B cell (primary cell): ENCODE results near the gene ABCG2. TPM values are rescaled to one million over a fixed set of nuclear protein-coding genes. Genes with fewer than 3 reads are reported as not detected.
"Not testable (repeated sequence)": the region's sequence is repeated elsewhere in the genome, so short reads cannot be mapped to it uniquely, and the experiment has no call there.

Experiments
- ATAC-seq: fragments of 200-7000 bp; cut with Tn5 transposase; one replicate; pipeline ENCODE4 v1.10.0; 2021; ENCODE audit warnings: low read depth, mild to moderate bottlenecking, moderate number of reproducible peaks, moderate library complexity
- CTCF ChIA-PET: fragments of 350-600 bp; sonication (Branson Sonifier 250); formaldehyde crosslinking; loops from one replicate; lab custom pipeline; 2021; ENCODE audit warnings: antibody characterized with exemption, inconsistent platforms; lab: Charles Lee
- POLR2A ChIA-PET: fragments of 350-600 bp; sonication (Branson Sonifier 250); formaldehyde crosslinking; loops from one replicate; lab custom pipeline; 2021; ENCODE audit warnings: antibody characterized with exemption; lab: Charles Lee
- DNase-seq: peaks from one replicate; pipeline ENCODE4 v3.0.0; 2013
- H2AFZ ChIP-seq: 2 replicates; pipeline ENCODE4 v1.6.1; 2012; ENCODE audit warnings: mild to moderate bottlenecking, low read depth, low read length; ENCODE audit not compliant: insufficient read depth, poor library complexity, severe bottlenecking
- H3K27ac ChIP-seq, 2 donors: 1 replicate in 1 of 2; 2 replicates in 1 of 2; pipeline ENCODE4 v1.5.1; 2012 to 2013; ENCODE audit warnings: low read length in 2 of 2, mild to moderate bottlenecking in 2 of 2, moderate library complexity in 1 of 2
- H3K27me3 ChIP-seq, 4 experiments: fragments of 200-600 bp in 1 of 4; sonication (generic) in 1 of 4; replicated peaks in 1 of 4; 1 replicate in 2 of 4; 2 replicates in 2 of 4; pipeline versions ENCODE4 v1.6.1 to v1.7.0; 2013 to 2016; ENCODE audit warnings: low read length in 3 of 4, mild to moderate bottlenecking in 2 of 4, mixed read lengths in 1 of 4, moderate library complexity in 1 of 4; ENCODE audit not compliant: insufficient read depth in 4 of 4, control insufficient read depth in 3 of 4; ENCODE audit errors: control extremely low read depth in 1 of 4
- H3K36me3 ChIP-seq, 2 experiments: replicated peaks in 1 of 2; 1 replicate in 1 of 2; 2 replicates in 1 of 2; pipeline versions ENCODE4 v1.6.1 to v1.7.1; 2013; ENCODE audit warnings: low read length in 1 of 2; ENCODE audit not compliant: insufficient read depth in 2 of 2, control insufficient read depth in 1 of 2; ENCODE audit errors: control extremely low read depth in 1 of 2, extremely low read depth in 1 of 2
- H3K4me1 ChIP-seq, 2 donors: fragments of 200-600 bp in 1 of 2; sonication (generic) in 1 of 2; 1 replicate in 1 of 2; 2 replicates in 1 of 2; pipeline versions ENCODE4 v1.5.1 to v1.6.1; 2013 to 2017; ENCODE audit warnings: low read length in 2 of 2; ENCODE audit not compliant: control insufficient read depth in 2 of 2, insufficient read depth in 2 of 2
- H3K4me2 ChIP-seq: replicated peaks from 2 replicates; pipeline ENCODE3; 2012; ENCODE audit warnings: mild to moderate bottlenecking, low read depth, low read length; ENCODE audit not compliant: poor library complexity, severe bottlenecking
- H3K4me3 ChIP-seq, 5 experiments: fragments of 200-600 bp in 1 of 5; sonication (generic) in 1 of 5; 1 replicate in 3 of 5; 2 replicates in 2 of 5; pipeline versions ENCODE4 v1.5.1 to v1.7.0; 2011 to 2016; ENCODE audit warnings: low read length in 4 of 5, mild to moderate bottlenecking in 4 of 5, low read depth in 2 of 5, control low read depth in 1 of 5, moderate library complexity in 1 of 5; ENCODE audit not compliant: insufficient read depth in 1 of 5; ENCODE audit errors: control extremely low read depth in 1 of 5, extremely low read depth in 1 of 5
- H3K79me2 ChIP-seq: fragments of 200-600 bp; sonication (generic); one replicate; pipeline ENCODE4 v1.6.0; 2016; ENCODE audit warnings: low read length; ENCODE audit not compliant: control insufficient read depth, insufficient read depth
- H3K9ac ChIP-seq: fragments of 200-600 bp; sonication (generic); 2 replicates; pipeline ENCODE4 v1.6.1; 2017; ENCODE audit warnings: mild to moderate bottlenecking, low read length, moderate library complexity
- H3K9me3 ChIP-seq, 3 donors: one replicate each; pipeline versions ENCODE4 v1.6.1 to v1.7.1; 2013; ENCODE audit warnings: low read length in 2 of 3; ENCODE audit not compliant: control insufficient read depth in 2 of 3, insufficient read depth in 1 of 3; ENCODE audit errors: control extremely low read depth in 1 of 3
- H4K20me1 ChIP-seq: 2 replicates; pipeline ENCODE4 v1.6.0; 2012; ENCODE audit warnings: mild to moderate bottlenecking, low read length; ENCODE audit not compliant: insufficient read depth, control insufficient read depth, poor library complexity, severe bottlenecking
- H3K27ac Mint-ChIP-seq: one replicate; pipeline ENCODE4 v1.8.0; 2021; ENCODE audit warnings: mixed read lengths
- H3K27me3 Mint-ChIP-seq: one replicate; pipeline ENCODE4 v1.8.0; 2021; ENCODE audit warnings: mixed read lengths
- H3K4me1 Mint-ChIP-seq: one replicate; pipeline ENCODE4 v1.8.0; 2021; ENCODE audit warnings: mixed read lengths
- H3K4me3 Mint-ChIP-seq: one replicate; pipeline ENCODE4 v1.8.0; 2021; ENCODE audit warnings: mixed read lengths
- H3K9me3 Mint-ChIP-seq: one replicate; pipeline ENCODE4 v1.8.0; 2022; ENCODE audit warnings: mixed read lengths; ENCODE audit not compliant: insufficient read depth
- EZH2 ChIP-seq: IDR thresholded peaks from 2 replicates; pipeline ENCODE4 v1.6.1; 2012; ENCODE audit warnings: borderline replicate concordance, low read depth, mild to moderate bottlenecking, moderate library complexity, low read length; ENCODE audit not compliant: insufficient read depth, poor library complexity, severe bottlenecking
- WGBS: methylation state at CpG from one replicate; pipeline ENCODE4 v1.1.5; 2013; ENCODE audit warnings: missing lambda C conversion rate; ENCODE audit not compliant: insufficient coverage; 5-methylcytosine and 5-hydroxymethylcytosine counted together
- intact Hi-C: fragments of 100-400 bp; cut with micrococcal nuclease; formaldehyde crosslinking; loops from one replicate; pipeline ENCODE4 v1.10.0; 2022
- polyA plus RNA-seq: library from polyadenylated mRNA; depleted of rRNA; stranded (reverse); fragments of >200 nt; gene quantifications from 2 replicates; pipeline ENCODE4 v1.2.3, GENCODE V29; 2012
- total RNA-seq, 2 donors: library from RNA; stranded (reverse); fragments of 120-200 nt in 1 of 2; gene quantifications; 1 replicate in 1 of 2; 2 replicates in 1 of 2; pipeline versions ENCODE4 v1.2.3 to v1.2.4, GENCODE V29; 2013 to 2022
- TF ChIP-seq, protein P1 (sequence below): fragments of 200-600 bp; IDR thresholded peaks from one replicate; pipeline ENCODE4 v1.8.0; 2022; ENCODE audit warnings: antibody characterized with exemption, mild to moderate bottlenecking

ABCG2 gene
- total and polyA plus RNA-seq, 2 donors (not counting 1 experiment from before 2014, with no cell fraction given), result 0.01 TPM; not detected in 1

DNA sequence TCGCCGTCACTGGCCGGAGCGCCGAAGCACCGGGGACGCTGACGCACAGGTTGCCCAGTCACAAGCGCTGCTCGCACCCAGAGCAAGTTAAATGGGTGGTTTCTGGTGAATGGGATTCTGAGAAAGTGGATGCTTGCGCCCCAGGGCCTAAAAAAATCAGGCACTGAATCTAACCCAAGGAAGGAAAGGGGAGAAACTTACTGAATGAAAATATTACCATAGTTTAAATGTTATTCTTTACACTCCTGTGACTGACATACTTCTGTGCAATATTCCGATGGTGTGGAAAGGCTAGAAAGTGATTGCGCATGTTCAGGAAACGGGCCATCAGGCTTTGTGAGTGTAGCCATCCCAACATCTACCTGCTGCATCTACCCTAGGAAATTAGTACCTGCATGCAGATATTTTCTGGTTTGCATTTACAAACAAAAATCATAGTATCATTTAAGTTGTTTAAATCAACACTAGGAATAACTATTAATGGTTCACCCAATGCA lies 838 bp upstream of the ABCG2 start:
- Mint-ChIP-seq H3K27me3 (peaks cover 18% of the 10 kb centered on the region), H3K9me3 (no peaks in the 10 kb centered on the region), H3K4me3 (peak overlapping the region; percentile 80), H3K27ac (no peak overlapping the region), H3K4me1 (peaks cover 13% of the 10 kb centered on the region)
- Histone ChIP-seq H3K4me1 (peaks cover 6 to 12% of the 10 kb centered on the region in 2 donors), H3K4me2 (peak overlapping the region; percentile 82), H3K9me3 (peaks cover 0 to 5% (median 0%) of the 10 kb centered on the region in 3 donors), H2AFZ (peak overlapping the region; percentile 79), H3K27me3 (peaks cover 0 to 7% (median 0%) of the 10 kb centered on the region in 4 experiments), H3K36me3 (no peaks in the 10 kb centered on the region), H4K20me1 (no peaks in the 10 kb centered on the region), H3K4me3 (peak overlapping the region; percentile 36 to 65 (median 52)), H3K79me2 (no peaks in the 10 kb centered on the region), H3K9ac (peak overlapping the region; percentile 59), H3K27ac (no peak overlapping the region)
- intact Hi-C loops, result no loop called here
- WGBS, result 2% methylated on average over 10 of the region's 14 CpGs
- ChIA-PET CTCF (no interaction called here), POLR2A (no interaction called here)
- ATAC-seq (no peak), DNase-seq (no peak)
- TF ChIP-seq EZH2, result no peak
- TF ChIP-seq, protein P1, sequence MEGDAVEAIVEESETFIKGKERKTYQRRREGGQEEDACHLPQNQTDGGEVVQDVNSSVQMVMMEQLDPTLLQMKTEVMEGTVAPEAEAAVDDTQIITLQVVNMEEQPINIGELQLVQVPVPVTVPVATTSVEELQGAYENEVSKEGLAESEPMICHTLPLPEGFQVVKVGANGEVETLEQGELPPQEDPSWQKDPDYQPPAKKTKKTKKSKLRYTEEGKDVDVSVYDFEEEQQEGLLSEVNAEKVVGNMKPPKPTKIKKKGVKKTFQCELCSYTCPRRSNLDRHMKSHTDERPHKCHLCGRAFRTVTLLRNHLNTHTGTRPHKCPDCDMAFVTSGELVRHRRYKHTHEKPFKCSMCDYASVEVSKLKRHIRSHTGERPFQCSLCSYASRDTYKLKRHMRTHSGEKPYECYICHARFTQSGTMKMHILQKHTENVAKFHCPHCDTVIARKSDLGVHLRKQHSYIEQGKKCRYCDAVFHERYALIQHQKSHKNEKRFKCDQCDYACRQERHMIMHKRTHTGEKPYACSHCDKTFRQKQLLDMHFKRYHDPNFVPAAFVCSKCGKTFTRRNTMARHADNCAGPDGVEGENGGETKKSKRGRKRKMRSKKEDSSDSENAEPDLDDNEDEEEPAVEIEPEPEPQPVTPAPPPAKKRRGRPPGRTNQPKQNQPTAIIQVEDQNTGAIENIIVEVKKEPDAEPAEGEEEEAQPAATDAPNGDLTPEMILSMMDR, result no peak

DNA sequence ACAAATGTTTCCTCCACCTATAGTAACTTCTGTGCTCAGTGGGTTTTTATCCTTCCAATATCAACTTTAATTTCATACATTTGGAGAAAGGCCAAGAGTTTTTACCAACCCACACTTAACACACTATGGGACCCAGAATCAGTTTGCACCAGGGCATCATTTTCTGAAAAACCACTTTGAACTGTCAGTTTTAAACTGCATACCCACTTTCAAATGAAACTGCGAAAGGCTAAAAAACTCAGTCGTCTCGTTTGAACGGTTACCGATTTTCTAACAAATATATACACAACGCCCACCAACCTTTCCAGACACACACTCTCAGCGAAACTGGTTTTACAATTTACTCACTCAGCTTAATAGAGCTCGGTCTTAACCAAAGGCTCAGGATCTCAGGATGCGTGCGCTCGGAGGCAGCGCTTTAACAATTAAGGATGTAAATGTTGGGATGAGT lies 376 bp downstream of the ABCG2 start:
- Histone ChIP-seq H3K4me1 (peaks cover 6 to 12% of the 10 kb centered on the region in 2 donors), H3K4me2 (peak overlapping the region; percentile 82), H4K20me1 (no peaks in the 10 kb centered on the region), H3K27me3 (peaks cover 0 to 7% (median 0%) of the 10 kb centered on the region in 4 experiments), H3K9ac (peak overlapping the region; percentile 59), H3K27ac (no peak overlapping the region), H3K36me3 (no peaks in the 10 kb centered on the region), H3K79me2 (no peaks in the 10 kb centered on the region), H3K4me3 (peak overlapping the region; percentile 27 to 65 (median 52)), H3K9me3 (no peaks in the 10 kb centered on the region), H2AFZ (peak overlapping the region; percentile 79)
- peak overlapping the region; percentile 78 for H3K4me3 Mint-ChIP-seq
- no peaks in the 10 kb centered on the region for H3K9me3 Mint-ChIP-seq
- no peak for TF ChIP-seq EZH2
- TF ChIP-seq, protein P1, result no peak
- ATAC-seq (no peak), DNase-seq (no peak)
- intact Hi-C loops, result no loop called here
- 2% methylated on average over 6 of the region's 12 CpGs for WGBS
- H3K27me3 Mint-ChIP-seq, result peaks cover 15% of the 10 kb centered on the region
- H3K4me1 Mint-ChIP-seq, result peaks cover 13% of the 10 kb centered on the region
- no peak overlapping the region for H3K27ac Mint-ChIP-seq
- ChIA-PET POLR2A (no interaction called here), CTCF (interaction anchor here (1.1 kb wide), 1 partner anchor 54 kb away, joined by 3 read pairs; no protein-coding TSS in a partner anchor)

DNA sequence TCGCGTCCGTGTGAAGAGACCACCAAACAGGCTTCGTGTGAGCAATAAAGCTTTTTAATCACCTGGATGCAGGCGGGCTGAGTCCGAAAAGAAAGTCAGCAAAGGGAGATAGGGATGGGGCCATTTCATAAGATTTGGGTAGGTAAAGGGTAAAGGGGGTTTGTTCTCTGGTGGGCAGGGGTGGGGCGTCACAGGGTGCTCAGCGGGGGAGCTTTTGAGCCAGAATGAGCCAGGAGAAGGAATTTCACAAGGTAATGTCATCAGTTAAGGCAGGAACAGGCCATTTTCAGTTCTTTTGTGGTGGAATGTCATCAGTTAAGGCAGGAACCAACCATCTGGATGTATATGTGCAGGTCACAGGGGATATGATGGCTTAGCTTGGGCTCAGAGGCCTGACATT lies 6.1 kb downstream of the ABCG2 start:
- H3K27me3 Mint-ChIP-seq, result peaks cover 12% of the 10 kb centered on the region
- H3K4me1 Mint-ChIP-seq, CTCF ChIA-PET, H3K27me3 ChIP-seq, H2AFZ ChIP-seq, H4K20me1 ChIP-seq, DNase-seq, H3K9me3 ChIP-seq, POLR2A ChIA-PET, H3K27ac Mint-ChIP-seq, H3K9ac ChIP-seq, H3K4me3 Mint-ChIP-seq, H3K4me1 ChIP-seq, ATAC-seq, H3K79me2 ChIP-seq, H3K4me2 ChIP-seq, H3K27ac ChIP-seq, H3K36me3 ChIP-seq, intact Hi-C loops, H3K9me3 Mint-ChIP-seq, H3K4me3 ChIP-seq: not testable (repeated sequence)
- 100% methylated on average over 6 of the region's 8 CpGs for WGBS
